Measurements from ENCODE around the gene RHBDL1. TPM values are rescaled to one million over a fixed set of nuclear protein-coding genes. Genes with fewer than 3 reads are reported as not detected.
A peak's percentile ranks its signal among the peaks of the same experiment; 100 is the strongest.

RHBDL1 gene
- total and polyA plus RNA-seq, 9 of the 15 experiments (the other 6 are each of a cell fraction or from before 2014, with no cell fraction given): 0.03 to 5.6 (median 1.3) TPM; not detected in 1

GRCh38 chr16:694863-695354, 19.4 kb downstream of the RHBDL1 start:
- Histone ChIP-seq H3K9ac (ENCODE audit: insufficient read depth in 1 of 2, low read depth in 2 of 2, low read length in 2 of 2) (peak overlapping the region; percentile 14 to 81; a peak in 3 of 4 replicates), H3K27ac (ENCODE audit: extremely low read depth, low read depth, low read length) (no peak overlapping the region; the same call in 2 of the 3 replicates), H3K36me3 (ENCODE audit: control insufficient read depth, insufficient read depth, low read length) (no peaks in the 10 kb centered on the region), H3K27me3 (ENCODE audit: control insufficient read depth in 2 of 2, insufficient read depth in 2 of 2, low read length in 2 of 2) (peaks cover 7 to 16% of the 10 kb centered on the region in 2 experiments; a peak in 4 of 5 replicates), H3K79me2 (ENCODE audit: control insufficient read depth, insufficient read depth, low read length) (peaks cover 5% of the 10 kb centered on the region; the same call in 2 of the 3 replicates), H4K20me1 (replicated peaks; ENCODE audit: control insufficient read depth, insufficient read depth, low read length) (peaks cover 1% of the 10 kb centered on the region; the same call in 1 of the 2 replicates), H3K4me1 (replicated peaks in 1 of 2; ENCODE audit: control insufficient read depth in 2 of 2, insufficient read depth in 2 of 2, low read length in 2 of 2) (peaks cover 7 to 61% of the 10 kb centered on the region in 2 experiments), H3K4me2 (ENCODE audit: insufficient read depth, low read length) (peak overlapping the region; percentile 80), H2AFZ (ENCODE audit: low read depth, low read length) (peak overlapping the region; percentile 77), H3K9me3 (replicated peaks; ENCODE audit: control insufficient read depth, insufficient read depth, low read depth, low read length) (no peaks in the 10 kb centered on the region), H3K4me3 (peak overlapping the region; percentile 45), H3K9me1 (ENCODE audit: control insufficient read depth, insufficient read depth, low read length) (no peaks in the 10 kb centered on the region)
- ChIA-PET CTCF (ENCODE audit: low intra/inter-chr PET ratio) (interaction anchor here (1.0 kb wide), 1 partner anchor 90 kb away, joined by 4 read pairs; no protein-coding TSS in a partner anchor), POLR2A (interaction anchor here (0.6 to 1.6 kb wide), 8 partner anchors 8 to 296 kb away, joined by 3 to 9 read pairs (median 4); partner anchors contain the start of genes GNG13 and METRN)
- no TSS peak for BruUV-seq (replicated peaks)
- DNase-seq (ENCODE audit: extremely low read depth in 1 of 4, low spot score in 3 of 4) (peak in 2 of 4 experiments; percentile 89 to 90), ATAC-seq (no peak), FAIRE-seq (no peak)
- intact Hi-C loops (cut with micrococcal nuclease): no loop called here
- in situ Hi-C loops (cut with MboI): no loop called here
- 5% methylated on average over 13 of the region's 37 CpGs for WGBS (ENCODE audit: insufficient coverage, low coverage, missing lambda C conversion rate)
- TF ChIP-seq NFATC3 (IDR thresholded peaks at IDR 0.05) (no peak), HSF4 (CRISPR knock-in tag; IDR thresholded peaks at IDR 0.05; ENCODE audit: borderline replicate concordance) (no peak), EP400 (IDR thresholded peaks at IDR 0.05) (no peak), HIVEP1 (CRISPR knock-in tag; IDR thresholded peaks at IDR 0.05) (no peak), ZNF311 (CRISPR knock-in tag; IDR thresholded peaks at IDR 0.05) (no peak), HDAC1 (IDR thresholded peaks at IDR 0.05) (no peak), HDGF (IDR thresholded peaks at IDR 0.05) (no peak), CHD4 (IDR thresholded peaks at IDR 0.05; ENCODE audit: insufficient read depth, insufficient replicate concordance, low read depth, low read length, poor library complexity, severe bottlenecking) (no peak), MTA1 (IDR thresholded peaks at IDR 0.05; ENCODE audit: borderline replicate concordance) (no peak), MED1 (CRISPR knock-in tag; IDR thresholded peaks at IDR 0.05; ENCODE audit: borderline replicate concordance) (no peak), ZBTB1 (CRISPR knock-in tag; IDR thresholded peaks at IDR 0.05; ENCODE audit: borderline replicate concordance, low read depth) (no peak), ILK (tag; IDR thresholded peaks at IDR 0.05; ENCODE audit: borderline replicate concordance, low read depth) (no peak), CTBP1 (IDR thresholded peaks at IDR 0.05; ENCODE audit: borderline replicate concordance) (no peak), PCBP1 (IDR thresholded peaks at IDR 0.05; ENCODE audit: low read depth, low read length, poor library complexity, severe bottlenecking) (peak; percentile 8), AFF1 (IDR thresholded peaks at IDR 0.05; ENCODE audit: low read depth in 1 of 2, partially characterized antibody in 2 of 2) (no peak), SAFB (IDR thresholded peaks at IDR 0.05; ENCODE audit: borderline replicate concordance, low read depth, low read length) (no peak), FOXK2 (conservative IDR thresholded peaks at IDR 0.05 in 1 of 2, IDR thresholded peaks at IDR 0.05 in 1 of 2; ENCODE audit: low read depth in 2 of 2) (no peak), ILF3 (IDR thresholded peaks at IDR 0.05; ENCODE audit: borderline replicate concordance) (no peak), TAL1 (IDR thresholded peaks at IDR 0.05) (no peak)

Data from K562 (cell line).